B cell (primary cell): ENCODE measurements around the gene IGF1R.

ENCODE experiments used
- EZH2 ChIP-seq: IDR thresholded peaks from 2 replicates; pipeline ENCODE4 v1.6.1; 2012; ENCODE audit warnings: borderline replicate concordance, low read depth, mild to moderate bottlenecking, moderate library complexity, low read length; ENCODE audit not compliant: insufficient read depth, poor library complexity, severe bottlenecking
- TF ChIP-seq, protein P1 (sequence below): fragments of 200-600 bp; IDR thresholded peaks from one replicate; pipeline ENCODE4 v1.8.0; 2022; ENCODE audit warnings: antibody characterized with exemption, mild to moderate bottlenecking

DNA sequence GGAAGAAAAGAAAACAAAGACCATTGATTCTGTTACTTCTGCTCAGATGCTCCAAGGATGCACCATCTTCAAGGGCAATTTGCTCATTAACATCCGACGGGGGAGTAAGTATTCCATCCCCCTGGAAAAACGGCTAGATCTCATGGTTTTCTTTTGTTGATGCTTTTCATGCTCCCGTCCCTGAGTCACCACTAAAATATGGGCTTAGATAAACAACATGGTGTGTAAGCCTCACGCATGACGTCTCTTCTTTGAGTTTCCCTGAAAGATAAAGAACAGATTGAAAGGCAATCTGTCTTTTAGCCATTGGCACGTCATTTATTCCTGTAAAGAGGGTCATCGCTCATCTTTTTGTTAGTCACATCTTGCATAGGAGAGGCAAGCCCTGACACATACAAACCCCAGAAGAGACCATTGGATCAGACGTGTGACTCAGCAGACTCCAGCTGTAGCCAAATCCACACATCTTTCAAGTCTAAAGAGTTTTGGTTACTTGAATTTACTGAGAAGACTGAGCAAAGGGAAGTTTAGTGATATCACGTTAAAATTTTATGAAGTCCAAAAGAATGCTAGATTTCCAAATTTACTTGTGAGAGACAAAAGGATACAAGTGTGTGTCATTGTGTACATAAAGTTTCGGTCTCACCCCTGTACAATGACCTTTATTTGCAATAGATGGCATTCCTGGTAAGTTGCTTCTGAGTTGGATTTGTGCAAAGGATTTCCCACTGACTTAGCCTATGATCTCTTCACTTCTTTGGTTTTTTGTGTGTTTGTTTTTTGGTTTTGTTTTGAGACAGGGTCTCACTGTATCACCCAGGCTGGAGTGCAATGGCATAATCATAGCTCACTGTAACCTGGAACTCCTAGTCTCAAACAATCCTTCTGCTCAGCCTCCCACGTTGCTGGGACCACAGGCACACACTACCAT is 248.7 kb downstream of the IGF1R start:
- TF ChIP-seq, protein P1, sequence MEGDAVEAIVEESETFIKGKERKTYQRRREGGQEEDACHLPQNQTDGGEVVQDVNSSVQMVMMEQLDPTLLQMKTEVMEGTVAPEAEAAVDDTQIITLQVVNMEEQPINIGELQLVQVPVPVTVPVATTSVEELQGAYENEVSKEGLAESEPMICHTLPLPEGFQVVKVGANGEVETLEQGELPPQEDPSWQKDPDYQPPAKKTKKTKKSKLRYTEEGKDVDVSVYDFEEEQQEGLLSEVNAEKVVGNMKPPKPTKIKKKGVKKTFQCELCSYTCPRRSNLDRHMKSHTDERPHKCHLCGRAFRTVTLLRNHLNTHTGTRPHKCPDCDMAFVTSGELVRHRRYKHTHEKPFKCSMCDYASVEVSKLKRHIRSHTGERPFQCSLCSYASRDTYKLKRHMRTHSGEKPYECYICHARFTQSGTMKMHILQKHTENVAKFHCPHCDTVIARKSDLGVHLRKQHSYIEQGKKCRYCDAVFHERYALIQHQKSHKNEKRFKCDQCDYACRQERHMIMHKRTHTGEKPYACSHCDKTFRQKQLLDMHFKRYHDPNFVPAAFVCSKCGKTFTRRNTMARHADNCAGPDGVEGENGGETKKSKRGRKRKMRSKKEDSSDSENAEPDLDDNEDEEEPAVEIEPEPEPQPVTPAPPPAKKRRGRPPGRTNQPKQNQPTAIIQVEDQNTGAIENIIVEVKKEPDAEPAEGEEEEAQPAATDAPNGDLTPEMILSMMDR, result no peak
- no peak for TF ChIP-seq EZH2
